ENCODE measurements around the gene CTNND2.

DNA sequence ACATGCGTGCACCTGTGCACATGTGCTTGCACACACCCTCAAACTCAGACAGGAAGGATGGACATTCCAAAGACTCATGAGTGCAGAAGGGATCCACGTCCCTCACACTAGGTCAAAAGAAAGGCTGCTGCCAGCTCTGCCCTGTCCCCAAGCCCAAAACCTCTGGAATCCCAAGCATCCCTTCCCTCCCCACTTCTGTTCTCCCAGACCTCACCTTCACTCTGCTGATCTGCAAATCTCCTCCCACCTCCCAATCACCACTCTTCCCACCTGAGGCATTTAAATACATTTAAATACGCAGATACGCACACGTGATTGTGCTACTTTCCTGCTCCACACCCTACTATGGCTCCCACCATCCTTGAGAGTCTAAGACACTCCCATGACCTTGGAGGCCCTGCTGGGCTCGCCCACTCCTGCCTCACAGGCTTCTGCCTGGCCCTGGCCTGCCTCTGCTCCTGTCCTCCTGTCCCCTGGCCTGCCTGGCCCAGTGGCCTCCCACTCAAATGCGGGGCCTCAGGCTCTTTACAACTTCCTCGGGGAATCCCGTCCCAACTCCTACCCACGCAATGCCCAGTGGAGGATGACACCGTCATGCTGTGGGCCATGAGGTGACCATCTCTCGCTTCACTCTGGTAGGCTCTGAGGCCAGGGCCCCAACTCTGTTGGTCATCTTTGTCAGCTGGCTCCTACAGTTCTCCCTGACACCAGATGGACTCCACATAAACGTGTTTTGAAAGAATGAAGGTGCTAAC, 664.8 kb downstream of the CTNND2 start:
- TF ChIP-seq CTCF (IDR thresholded peaks at IDR 0.05; ENCODE audit: borderline replicate concordance, extremely low read depth, low read length, poor library complexity, severe bottlenecking): no peak
- TF ChIP-seq EZH2 (IDR thresholded peaks at IDR 0.05; ENCODE audit: borderline replicate concordance, low read depth, low read length, severe bottlenecking): no peak

All from DND-41 (cell line).